Astrocyte (in vitro differentiated cells and primary cell): Measurements from ENCODE around the gene FAAH. TPM values are rescaled to one million over a fixed set of nuclear protein-coding genes. Genes with fewer than 3 reads are reported as not detected.

Experiments
- DNase-seq: peaks from one replicate; pipeline ENCODE4 v3.0.0-alpha.2; 2010; ENCODE audit warnings: low read depth
- FAIRE-seq: peaks from 2 replicates; lab custom pipeline; 2011; peaks lifted over from hg19 to GRCh38; lab: Jason Lieb, UNC
- H2AFZ ChIP-seq: 2 replicates; pipeline ENCODE4 v1.6.0; 2012; ENCODE audit warnings: low read depth, low read length, inconsistent platforms
- H3K27ac ChIP-seq: 2 replicates; pipeline ENCODE4 v1.5.1; 2011; ENCODE audit warnings: low read depth, low read length, inconsistent platforms
- H3K27me3 ChIP-seq: 2 replicates; pipeline ENCODE4 v1.6.0; 2011; ENCODE audit warnings: low read length, inconsistent platforms; ENCODE audit not compliant: insufficient read depth
- H3K36me3 ChIP-seq: 2 replicates; pipeline ENCODE4 v1.5.1; 2011; ENCODE audit warnings: low read length, inconsistent platforms; ENCODE audit not compliant: insufficient read depth
- H3K4me1 ChIP-seq: 2 replicates; pipeline ENCODE4 v1.5.1; 2011; ENCODE audit warnings: low read length, inconsistent platforms; ENCODE audit not compliant: insufficient read depth
- H3K4me2 ChIP-seq: 2 replicates; pipeline ENCODE4 v1.6.0; 2012; ENCODE audit warnings: low read length, inconsistent platforms
- H3K4me3 ChIP-seq: 2 replicates; pipeline ENCODE4 v1.5.1; 2011; ENCODE audit warnings: low read depth, mild to moderate bottlenecking, low read length, inconsistent platforms; ENCODE audit not compliant: insufficient read depth
- H3K79me2 ChIP-seq: 2 replicates; pipeline ENCODE4 v1.6.0; 2012; ENCODE audit warnings: mild to moderate bottlenecking, low read length, inconsistent platforms; ENCODE audit not compliant: insufficient read depth
- H3K9ac ChIP-seq: 2 replicates; pipeline ENCODE4 v1.6.0; 2012; ENCODE audit warnings: mild to moderate bottlenecking, low read length, inconsistent platforms
- H3K9me3 ChIP-seq: 2 replicates; pipeline ENCODE4 v1.5.1; 2012; ENCODE audit warnings: low read depth, mild to moderate bottlenecking, low read length, inconsistent platforms; ENCODE audit not compliant: insufficient read depth
- H4K20me1 ChIP-seq: 2 replicates; pipeline ENCODE4 v1.6.0; 2012; ENCODE audit warnings: low read length, inconsistent platforms; ENCODE audit not compliant: insufficient read depth
- H3K27ac Mint-ChIP-seq: one replicate; pipeline ENCODE4 v1.8.0; 2021; ENCODE audit warnings: mild to moderate bottlenecking, mixed read lengths; ENCODE audit not compliant: unreplicated experiment
- H3K27me3 Mint-ChIP-seq: one replicate; pipeline ENCODE4 v1.8.0; 2021; ENCODE audit warnings: low read depth, mixed read lengths; ENCODE audit not compliant: unreplicated experiment
- H3K36me3 Mint-ChIP-seq: one replicate; pipeline ENCODE4 v1.8.0; 2021; ENCODE audit warnings: low read depth, mixed read lengths; ENCODE audit not compliant: unreplicated experiment
- H3K4me1 Mint-ChIP-seq: one replicate; pipeline ENCODE4 v1.8.0; 2021; ENCODE audit warnings: low read depth, mixed read lengths; ENCODE audit not compliant: unreplicated experiment
- H3K4me3 Mint-ChIP-seq: one replicate; pipeline ENCODE4 v1.8.0; 2021; ENCODE audit warnings: mild to moderate bottlenecking, moderate library complexity, mixed read lengths; ENCODE audit not compliant: unreplicated experiment
- H3K9me3 Mint-ChIP-seq: one replicate; pipeline ENCODE4 v1.8.0; 2021; ENCODE audit warnings: mild to moderate bottlenecking, mixed read lengths; ENCODE audit not compliant: unreplicated experiment
- EZH2 ChIP-seq: IDR thresholded peaks from 2 replicates; pipeline ENCODE4 v1.6.1; 2012; ENCODE audit warnings: mild to moderate bottlenecking, low read length, inconsistent platforms; ENCODE audit not compliant: insufficient read depth
- total RNA-seq: library from RNA; stranded (reverse); gene quantifications from 2 replicates; pipeline ENCODE4 v1.2.1, GENCODE V29; 2021
- TF ChIP-seq, protein P1 (sequence below): IDR thresholded peaks from 2 replicates; pipeline ENCODE4 v1.5.1; 2011; ENCODE audit warnings: low read depth, mild to moderate bottlenecking, inconsistent platforms, low read length, moderate library complexity; ENCODE audit not compliant: insufficient read depth

The FAAH gene
- total RNA-seq, 1 donor from 2014 or later, result 1.9 TPM

DNA sequence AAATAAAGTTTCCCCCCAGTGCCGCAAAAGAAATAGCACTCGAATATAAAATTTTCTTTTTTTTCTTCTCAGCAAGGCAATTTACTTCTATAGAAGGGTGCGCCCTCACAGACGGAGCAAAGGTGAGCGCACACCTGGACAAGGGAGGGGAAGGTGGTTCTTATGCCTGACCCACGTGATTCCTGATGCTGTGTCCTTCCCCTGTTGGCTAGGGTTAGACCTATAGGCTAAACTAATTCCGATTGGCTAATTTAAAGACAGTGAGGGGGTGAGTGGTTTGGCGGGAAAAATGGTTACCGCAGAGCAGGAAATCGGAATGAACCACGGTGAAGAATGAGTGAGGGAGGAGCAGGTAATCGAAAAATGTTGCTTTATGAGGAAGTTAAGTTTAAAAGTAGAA lies 607 bp upstream of the FAAH start:
- Histone ChIP-seq H3K36me3 (no peaks in the 10 kb centered on the region), H2AFZ (no peak overlapping the region)
- H3K27ac Mint-ChIP-seq, result no peak overlapping the region

GRCh38 chr1:46394872-46395465 lies 852 bp downstream of the FAAH start:
- peaks cover 36% of the 10 kb centered on the region for H3K27me3 ChIP-seq
- Mint-ChIP-seq H3K27ac (no peak overlapping the region), H3K9me3 (peaks cover 32% of the 10 kb centered on the region), H3K27me3 (peaks cover 42% of the 10 kb centered on the region), H3K36me3 (peaks cover 5% of the 10 kb centered on the region), H3K4me1 (peaks cover 2% of the 10 kb centered on the region), H3K4me3 (peak overlapping the region; percentile 34)
- DNase-seq, result no peak
- H3K4me3 ChIP-seq, result peak overlapping the region; percentile 33
- H3K4me1 ChIP-seq, result no peaks in the 10 kb centered on the region
- FAIRE-seq, result no peak
- H3K4me2 ChIP-seq, result peak overlapping the region; percentile 76
- peaks cover 24% of the 10 kb centered on the region for H3K9me3 ChIP-seq
- TF ChIP-seq, protein P1, sequence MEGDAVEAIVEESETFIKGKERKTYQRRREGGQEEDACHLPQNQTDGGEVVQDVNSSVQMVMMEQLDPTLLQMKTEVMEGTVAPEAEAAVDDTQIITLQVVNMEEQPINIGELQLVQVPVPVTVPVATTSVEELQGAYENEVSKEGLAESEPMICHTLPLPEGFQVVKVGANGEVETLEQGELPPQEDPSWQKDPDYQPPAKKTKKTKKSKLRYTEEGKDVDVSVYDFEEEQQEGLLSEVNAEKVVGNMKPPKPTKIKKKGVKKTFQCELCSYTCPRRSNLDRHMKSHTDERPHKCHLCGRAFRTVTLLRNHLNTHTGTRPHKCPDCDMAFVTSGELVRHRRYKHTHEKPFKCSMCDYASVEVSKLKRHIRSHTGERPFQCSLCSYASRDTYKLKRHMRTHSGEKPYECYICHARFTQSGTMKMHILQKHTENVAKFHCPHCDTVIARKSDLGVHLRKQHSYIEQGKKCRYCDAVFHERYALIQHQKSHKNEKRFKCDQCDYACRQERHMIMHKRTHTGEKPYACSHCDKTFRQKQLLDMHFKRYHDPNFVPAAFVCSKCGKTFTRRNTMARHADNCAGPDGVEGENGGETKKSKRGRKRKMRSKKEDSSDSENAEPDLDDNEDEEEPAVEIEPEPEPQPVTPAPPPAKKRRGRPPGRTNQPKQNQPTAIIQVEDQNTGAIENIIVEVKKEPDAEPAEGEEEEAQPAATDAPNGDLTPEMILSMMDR, result no peak
- TF ChIP-seq EZH2, result no peak
- H3K36me3 ChIP-seq, result no peaks in the 10 kb centered on the region
- no peak overlapping the region for H3K9ac ChIP-seq
- H3K79me2 ChIP-seq, result no peaks in the 10 kb centered on the region
- no peaks in the 10 kb centered on the region for H4K20me1 ChIP-seq
- peak overlapping the region; percentile 66 for H2AFZ ChIP-seq
- no peak overlapping the region for H3K27ac ChIP-seq

More for the DNA sequence above, 607 bp upstream of the FAAH start:
- H3K4me1 Mint-ChIP-seq, result no peaks in the 10 kb centered on the region
- no peak overlapping the region for H3K4me3 ChIP-seq
- FAIRE-seq (no peak), DNase-seq (no peak)
- no peak overlapping the region for H3K27ac ChIP-seq
- no peak for TF ChIP-seq EZH2
- TF ChIP-seq, protein P1, result no peak
- peak overlapping the region; percentile 60 for H3K4me3 Mint-ChIP-seq
- peaks cover 24% of the 10 kb centered on the region for H3K9me3 ChIP-seq
- peaks cover 32% of the 10 kb centered on the region for H3K9me3 Mint-ChIP-seq
- no peaks in the 10 kb centered on the region for H3K79me2 ChIP-seq
- H3K4me1 ChIP-seq, result no peaks in the 10 kb centered on the region
- no peak overlapping the region for H3K4me2 ChIP-seq
- H4K20me1 ChIP-seq, result no peaks in the 10 kb centered on the region
- peaks cover 30% of the 10 kb centered on the region for H3K27me3 ChIP-seq
- H3K36me3 Mint-ChIP-seq, result peaks cover 5% of the 10 kb centered on the region
- H3K9ac ChIP-seq, result no peak overlapping the region
- H3K27me3 Mint-ChIP-seq, result peaks cover 36% of the 10 kb centered on the region
